HFF-Myc (cell line): ENCODE results near the gene STN1.

Experiments
- DNase-seq: peaks from one replicate; pipeline ENCODE4 v3.0.0-alpha.2; 2011; ENCODE audit warnings: low read depth; ENCODE audit errors: extremely low read depth
- H3K4me3 ChIP-seq: replicated peaks from 2 replicates; pipeline ENCODE4 v1.5.1; 2011; ENCODE audit warnings: low read depth, mild to moderate bottlenecking, control low read depth, low read length
- TF ChIP-seq, protein P1 (sequence below): IDR thresholded peaks from 2 replicates; pipeline ENCODE4 v1.5.1; 2012; ENCODE audit warnings: mild to moderate bottlenecking, low read depth, low read length, control low read depth; ENCODE audit errors: missing control alignments

The STN1 gene

DNA sequence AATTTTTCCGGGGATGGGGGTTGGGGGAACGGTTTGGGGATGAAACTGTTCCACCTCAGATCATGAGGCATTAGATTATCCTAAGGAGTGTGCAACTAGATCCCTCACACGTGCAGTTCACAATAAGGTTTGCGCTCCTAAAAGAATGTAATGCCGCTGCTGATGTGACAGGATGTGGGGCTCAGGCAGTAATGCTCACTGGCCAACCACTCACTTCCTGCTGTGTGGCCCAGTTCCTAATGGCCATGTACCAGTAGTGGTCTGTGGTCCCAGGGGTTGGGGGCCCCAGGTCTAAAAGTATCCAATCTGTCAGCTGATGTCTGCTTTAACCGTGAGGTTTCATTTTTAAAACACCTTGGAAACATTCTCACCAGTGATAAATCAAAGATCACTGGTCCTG lies 2.2 kb downstream of the STN1 start:
- DNase-seq = no peak
- TF ChIP-seq, protein P1, sequence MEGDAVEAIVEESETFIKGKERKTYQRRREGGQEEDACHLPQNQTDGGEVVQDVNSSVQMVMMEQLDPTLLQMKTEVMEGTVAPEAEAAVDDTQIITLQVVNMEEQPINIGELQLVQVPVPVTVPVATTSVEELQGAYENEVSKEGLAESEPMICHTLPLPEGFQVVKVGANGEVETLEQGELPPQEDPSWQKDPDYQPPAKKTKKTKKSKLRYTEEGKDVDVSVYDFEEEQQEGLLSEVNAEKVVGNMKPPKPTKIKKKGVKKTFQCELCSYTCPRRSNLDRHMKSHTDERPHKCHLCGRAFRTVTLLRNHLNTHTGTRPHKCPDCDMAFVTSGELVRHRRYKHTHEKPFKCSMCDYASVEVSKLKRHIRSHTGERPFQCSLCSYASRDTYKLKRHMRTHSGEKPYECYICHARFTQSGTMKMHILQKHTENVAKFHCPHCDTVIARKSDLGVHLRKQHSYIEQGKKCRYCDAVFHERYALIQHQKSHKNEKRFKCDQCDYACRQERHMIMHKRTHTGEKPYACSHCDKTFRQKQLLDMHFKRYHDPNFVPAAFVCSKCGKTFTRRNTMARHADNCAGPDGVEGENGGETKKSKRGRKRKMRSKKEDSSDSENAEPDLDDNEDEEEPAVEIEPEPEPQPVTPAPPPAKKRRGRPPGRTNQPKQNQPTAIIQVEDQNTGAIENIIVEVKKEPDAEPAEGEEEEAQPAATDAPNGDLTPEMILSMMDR = no peak
- H3K4me3 ChIP-seq = peak overlapping the region; percentile 72; the same call in 1 of the 2 replicates

DNA sequence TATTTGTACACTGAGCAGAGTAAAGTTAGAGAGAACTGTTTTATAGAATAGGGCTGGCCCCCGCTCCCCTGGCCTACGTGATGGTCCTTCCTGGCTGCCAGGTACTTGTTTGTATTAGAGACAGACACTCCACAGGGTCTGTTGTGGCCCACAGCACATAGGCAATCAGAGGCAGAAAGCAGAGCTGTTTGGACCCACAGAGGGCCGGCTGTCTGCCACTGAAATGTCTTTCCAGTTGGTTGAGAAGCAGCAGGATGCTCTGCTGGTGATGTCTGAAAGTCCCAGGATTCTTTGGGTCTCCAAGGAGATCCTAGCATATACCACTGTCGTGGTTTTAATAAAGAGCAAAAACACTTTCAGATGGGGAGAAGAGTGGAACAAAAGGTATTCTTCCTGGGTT lies 5.2 kb downstream of the STN1 start:
- TF ChIP-seq, protein P1 = no peak
- no peak for DNase-seq
- H3K4me3 ChIP-seq = no peak overlapping the region

DNA sequence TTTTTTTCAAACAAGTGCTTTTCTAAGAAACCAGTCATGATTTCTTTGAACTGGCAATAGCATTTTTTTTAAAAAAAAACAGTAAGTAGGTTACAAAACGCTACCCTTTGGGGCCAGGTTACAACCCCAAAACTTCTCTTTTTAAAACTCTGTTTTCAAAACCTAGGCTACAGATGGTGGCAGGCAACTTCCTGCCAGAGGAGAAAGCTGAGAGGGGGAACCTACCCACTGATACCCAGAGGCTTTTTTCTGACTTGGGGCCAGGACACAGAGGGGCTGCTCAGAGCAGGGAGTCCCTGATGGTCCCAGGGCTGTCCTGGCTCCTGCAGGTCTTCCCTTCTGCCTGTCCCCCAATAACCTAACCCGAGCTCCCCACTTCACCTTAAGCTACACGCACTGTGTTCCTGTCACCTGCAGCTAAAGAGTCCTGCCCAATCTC lies 6.9 kb downstream of the STN1 start:
- no peak for DNase-seq
- H3K4me3 ChIP-seq = no peak overlapping the region
- TF ChIP-seq, protein P1 = no peak

DNA sequence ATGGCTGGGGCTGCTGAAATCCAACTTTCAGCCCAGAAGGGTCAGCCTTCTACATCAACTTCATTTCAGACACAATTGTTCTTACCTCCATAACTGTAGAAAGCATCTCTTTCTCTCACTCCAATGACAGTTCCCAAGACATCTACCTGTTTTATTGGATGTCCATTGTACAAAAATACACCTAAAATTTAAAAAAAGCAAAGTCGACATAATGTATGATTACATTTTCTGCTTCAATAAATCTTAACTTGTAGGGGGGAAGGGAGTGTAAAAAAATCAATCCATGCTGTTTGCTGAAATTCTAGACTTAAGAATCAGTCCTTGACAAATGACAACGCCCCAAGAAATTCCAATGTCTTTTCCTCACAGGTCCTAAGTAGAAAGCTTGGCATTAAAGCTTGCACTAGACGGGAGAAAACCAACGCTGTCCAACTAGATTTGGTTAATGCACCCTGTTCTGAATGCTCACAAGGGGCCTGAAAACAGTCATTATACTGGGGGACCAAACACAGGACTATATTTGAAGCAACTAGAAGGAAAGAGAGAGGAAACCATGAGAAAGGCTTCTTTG lies 7.5 kb downstream of the STN1 start:
- no peak overlapping the region for H3K4me3 ChIP-seq
- DNase-seq = no peak
- TF ChIP-seq, protein P1 = no peak

DNA sequence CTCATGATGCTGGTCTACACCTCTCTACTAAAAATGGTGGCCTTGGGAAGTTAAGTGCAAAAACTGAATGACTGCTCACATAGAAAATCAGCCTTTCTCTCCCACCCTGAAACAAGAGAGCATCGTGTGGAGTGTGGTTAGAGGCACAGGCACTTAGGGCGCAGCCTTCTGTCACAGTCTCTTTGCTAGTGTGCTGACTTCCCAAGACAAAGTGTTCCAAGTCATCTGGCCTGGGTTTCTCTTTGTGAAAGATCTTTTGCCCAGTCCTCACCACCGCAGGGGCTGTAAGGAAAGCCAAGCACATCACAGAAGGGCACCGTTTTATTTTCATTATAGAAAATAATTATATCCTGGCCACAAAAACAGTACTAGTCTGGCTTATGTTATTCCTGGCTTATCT lies 12.5 kb downstream of the STN1 start:
- H3K4me3 ChIP-seq = no peak overlapping the region
- TF ChIP-seq, protein P1 = no peak
- no peak for DNase-seq

DNA sequence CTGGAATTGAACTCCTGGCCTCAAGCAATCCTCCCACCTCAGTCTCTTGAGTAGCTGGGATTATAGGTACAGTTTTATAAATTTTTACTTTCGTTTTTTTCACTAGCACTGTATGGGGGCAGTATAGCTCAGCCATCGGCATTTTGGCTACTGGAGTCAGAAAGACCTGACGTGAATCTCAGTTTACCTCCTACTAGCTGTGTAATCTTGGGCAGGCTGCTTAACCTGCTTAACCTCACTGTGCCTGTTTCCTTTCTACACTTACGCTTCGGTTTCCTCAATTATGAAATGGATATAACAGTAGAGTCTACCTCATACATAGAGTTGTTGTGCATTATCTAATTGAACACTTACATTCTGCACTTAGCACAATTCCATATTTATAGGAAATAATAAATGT lies 16.7 kb downstream of the STN1 start:
- H3K4me3 ChIP-seq = no peak overlapping the region
- no peak for DNase-seq
- TF ChIP-seq, protein P1 = no peak

DNA sequence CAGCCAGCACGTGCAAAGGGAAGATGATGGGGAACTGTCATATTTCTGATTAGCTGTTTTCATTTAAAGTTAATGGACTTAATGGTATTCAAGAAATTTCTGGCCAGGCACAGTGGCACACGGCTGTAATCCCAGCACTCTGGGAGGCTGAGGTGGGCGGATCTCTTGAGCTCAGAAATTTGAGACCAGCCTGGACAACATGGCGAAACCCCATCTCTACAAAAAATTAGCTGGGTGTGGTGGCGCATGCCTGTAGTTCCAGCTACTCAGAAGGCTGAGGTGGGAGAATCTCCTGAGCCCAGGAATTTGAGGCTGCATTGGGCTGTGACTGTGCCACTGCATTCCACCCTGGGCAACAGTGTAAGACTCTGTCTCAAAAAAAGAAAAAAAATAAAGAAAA lies 18.7 kb downstream of the STN1 start:
- no peak overlapping the region for H3K4me3 ChIP-seq
- no peak for DNase-seq
- TF ChIP-seq, protein P1 = no peak
